ENCODE data around the gene PTF1A.
"Not testable (repeated sequence)": the region's sequence is repeated elsewhere in the genome, so short reads cannot be mapped to it uniquely, and the experiment has no call there.

The PTF1A gene

DNA sequence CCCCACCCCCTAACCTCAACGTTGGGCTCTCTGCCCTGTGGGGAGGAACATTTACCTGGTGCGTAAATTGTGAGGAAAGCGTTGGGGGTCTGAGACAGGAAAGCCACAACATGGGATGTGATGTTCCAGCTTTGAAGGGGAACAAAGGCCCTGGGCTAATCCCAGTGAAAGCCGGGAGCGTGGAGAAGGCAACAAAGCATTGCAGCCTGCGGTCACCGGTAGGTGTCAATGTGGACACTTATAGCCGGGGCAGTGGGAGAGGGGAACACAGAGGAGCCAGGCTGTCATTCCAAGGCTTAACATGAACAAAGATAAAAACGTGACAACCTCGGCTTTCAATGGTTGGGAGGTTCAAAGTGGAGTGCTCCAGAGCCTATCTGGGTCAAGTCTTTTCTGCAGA lies 12.7 kb downstream of the PTF1A start:
- no peak for DNase-seq

DNA sequence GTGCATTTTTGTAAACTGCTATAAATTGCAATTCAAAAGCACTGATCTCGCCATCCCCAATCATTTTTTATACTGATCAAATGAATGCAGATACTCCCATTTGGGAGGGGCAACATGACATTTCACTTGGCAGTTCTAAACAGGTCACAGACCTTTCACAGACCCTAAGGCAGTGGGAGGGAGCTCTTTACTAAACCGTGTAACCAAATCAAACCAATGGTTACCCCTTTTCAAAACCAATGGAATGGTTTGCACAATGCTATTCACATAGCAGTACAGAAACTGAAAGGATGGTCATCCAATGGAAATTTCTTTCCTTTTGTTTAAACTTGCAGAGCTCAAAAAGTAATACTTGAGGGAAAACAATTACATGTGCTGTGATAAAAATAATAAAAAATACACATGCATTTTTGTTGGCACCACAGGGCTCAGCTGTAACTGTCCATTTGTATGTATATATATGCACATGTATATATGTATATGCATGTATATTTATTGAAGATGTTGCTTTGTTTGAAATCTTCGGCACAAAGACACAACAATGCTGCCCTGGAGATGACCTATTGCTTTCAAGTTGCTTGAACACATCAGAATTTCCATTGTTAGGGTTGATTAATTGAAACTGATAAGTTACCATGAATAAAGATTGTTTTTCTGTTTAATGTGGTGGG lies 14.0 kb downstream of the PTF1A start:
- DNase-seq = no peak

DNA sequence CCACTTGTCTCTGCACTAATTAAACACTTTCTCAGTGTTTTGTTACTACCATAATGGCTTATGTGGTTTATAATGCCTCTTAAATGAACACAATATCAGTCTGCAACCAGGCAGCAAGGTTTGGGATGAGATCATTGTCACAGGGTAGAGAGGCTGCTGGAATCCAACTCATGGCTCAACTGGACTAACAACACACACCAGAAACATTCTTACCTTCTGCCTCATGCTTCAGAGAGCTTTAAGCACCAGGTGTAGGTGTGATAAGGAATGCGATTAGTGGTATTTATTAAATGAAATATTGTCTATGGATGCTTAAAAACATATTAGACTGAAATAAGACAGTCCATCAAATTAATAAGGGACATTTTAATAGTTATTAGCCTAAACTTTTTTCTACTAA lies 25.4 kb downstream of the PTF1A start:
- no peak for DNase-seq

DNA sequence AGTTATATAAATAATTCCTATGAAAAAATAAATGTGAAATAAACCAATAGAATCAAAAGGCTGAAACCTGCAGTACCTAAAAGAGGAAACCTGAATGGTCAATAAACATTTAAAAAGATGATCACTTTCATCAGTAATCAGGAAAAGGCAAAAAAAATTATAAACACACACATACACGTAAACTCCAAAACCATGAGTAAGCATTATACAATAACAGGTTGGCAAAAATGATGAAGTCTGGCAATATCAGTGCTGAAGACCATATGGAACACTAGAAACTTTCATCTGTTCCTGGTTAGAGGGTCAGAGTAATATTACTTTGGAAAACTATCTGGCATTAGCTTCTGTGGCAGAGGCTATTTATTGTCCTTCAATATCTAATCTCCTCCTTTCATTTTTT lies 38.5 kb downstream of the PTF1A start:
- DNase-seq = no peak

DNA sequence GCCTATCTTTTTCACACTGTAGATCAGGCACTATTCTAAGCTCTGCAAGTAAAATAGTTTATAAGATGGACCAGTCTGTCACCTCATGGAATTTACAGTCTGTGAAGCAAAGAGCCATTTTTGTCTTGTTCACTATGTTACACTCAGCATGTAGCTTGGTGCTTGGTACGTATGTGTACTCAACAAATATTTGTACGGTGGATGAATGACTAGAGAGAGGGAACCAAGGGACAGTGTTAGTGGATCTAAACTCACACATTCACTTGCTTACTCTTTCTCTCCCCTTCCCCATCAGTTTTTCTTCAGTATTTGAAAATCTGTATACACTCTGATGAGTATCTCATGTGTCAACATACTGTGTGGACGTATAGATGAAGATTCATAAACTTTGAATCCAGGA lies 45.9 kb downstream of the PTF1A start:
- no peak for DNase-seq

DNA sequence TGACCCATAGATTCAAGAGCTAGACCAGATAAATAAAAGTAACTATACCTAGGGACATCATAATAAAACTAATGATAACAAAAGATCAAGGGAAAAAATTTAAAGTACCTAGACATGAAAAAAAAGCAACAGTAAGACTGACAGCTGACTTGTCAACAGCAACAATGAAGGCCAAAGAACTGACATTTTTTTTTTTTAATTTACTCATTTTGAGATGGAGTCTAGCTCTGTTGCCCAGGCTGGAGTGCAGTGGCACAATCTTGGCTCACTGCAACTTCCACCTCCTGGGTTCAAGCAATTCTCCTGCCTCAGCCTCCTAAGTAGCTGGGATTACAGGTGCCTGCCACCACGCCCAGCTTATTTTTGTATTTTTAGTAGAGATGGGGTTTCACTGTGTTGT lies 49.7 kb downstream of the PTF1A start:
- not testable (repeated sequence) for DNase-seq

Measured in Kasumi-1 (cell line).